HG02678 (cell line): ENCODE results near the gene CTNNBL1.

Source experiments
- ATAC-seq: cut with Tn5 transposase; IDR thresholded peaks from one replicate; pipeline ENCODE4 v1.9.1; 2021; ENCODE audit warnings: mild to moderate bottlenecking, moderate library complexity; ENCODE audit not compliant: unreplicated experiment

Gene CTNNBL1

DNA sequence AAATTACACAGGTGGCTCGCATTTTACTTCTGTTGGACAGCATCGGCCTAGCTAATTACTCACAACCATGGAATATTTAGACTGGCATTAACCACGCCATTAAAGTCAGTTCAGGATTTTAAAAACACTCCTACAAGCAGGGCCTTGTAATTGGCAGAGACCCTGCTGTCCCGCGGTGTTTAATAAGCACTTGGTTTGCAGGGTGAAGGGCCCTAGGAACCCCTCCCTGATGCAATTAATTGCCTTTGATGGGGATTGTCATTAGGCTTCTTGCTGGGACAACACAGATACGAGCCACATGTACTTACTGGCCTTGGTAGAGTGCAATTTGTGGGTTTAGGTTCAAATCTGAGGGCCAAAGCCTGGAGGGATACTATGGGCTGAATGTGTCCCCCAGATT, 201.3 kb downstream of the CTNNBL1 start:
- ATAC-seq: no peak

DNA sequence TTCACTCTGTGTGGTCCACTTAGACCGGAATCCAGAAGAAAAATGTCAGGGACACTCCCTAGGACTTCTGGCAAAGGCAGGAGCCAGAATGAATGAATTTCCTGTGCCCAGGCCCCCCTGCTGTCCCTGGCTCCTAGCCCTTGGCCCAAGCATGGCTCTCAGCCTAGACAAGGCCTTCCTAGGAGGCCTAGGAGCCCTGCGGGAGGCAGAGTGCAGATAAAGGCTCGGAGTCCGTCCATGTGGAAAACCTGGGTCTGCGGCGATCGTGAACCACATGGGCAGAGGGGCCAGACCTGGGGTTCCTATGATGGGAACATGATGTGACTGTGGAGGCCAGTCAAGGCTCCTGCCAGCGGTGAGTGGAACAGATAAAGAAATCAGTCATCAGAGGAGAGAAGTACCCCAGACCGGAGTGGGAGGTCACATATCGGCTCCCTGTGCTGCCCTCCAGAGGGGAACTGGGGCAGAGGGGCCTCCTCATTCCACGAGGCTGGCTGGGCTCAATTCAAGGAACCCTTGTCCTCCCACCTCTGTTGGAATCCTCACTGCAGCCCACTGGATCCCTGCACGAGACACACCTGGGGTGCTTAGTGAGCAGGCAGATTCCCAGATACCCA, 203.2 kb downstream of the CTNNBL1 start:
- ATAC-seq: no peak

GRCh38 chr20:37898233-37899104, 204.6 kb downstream of the CTNNBL1 start:
- ATAC-seq: no peak

DNA sequence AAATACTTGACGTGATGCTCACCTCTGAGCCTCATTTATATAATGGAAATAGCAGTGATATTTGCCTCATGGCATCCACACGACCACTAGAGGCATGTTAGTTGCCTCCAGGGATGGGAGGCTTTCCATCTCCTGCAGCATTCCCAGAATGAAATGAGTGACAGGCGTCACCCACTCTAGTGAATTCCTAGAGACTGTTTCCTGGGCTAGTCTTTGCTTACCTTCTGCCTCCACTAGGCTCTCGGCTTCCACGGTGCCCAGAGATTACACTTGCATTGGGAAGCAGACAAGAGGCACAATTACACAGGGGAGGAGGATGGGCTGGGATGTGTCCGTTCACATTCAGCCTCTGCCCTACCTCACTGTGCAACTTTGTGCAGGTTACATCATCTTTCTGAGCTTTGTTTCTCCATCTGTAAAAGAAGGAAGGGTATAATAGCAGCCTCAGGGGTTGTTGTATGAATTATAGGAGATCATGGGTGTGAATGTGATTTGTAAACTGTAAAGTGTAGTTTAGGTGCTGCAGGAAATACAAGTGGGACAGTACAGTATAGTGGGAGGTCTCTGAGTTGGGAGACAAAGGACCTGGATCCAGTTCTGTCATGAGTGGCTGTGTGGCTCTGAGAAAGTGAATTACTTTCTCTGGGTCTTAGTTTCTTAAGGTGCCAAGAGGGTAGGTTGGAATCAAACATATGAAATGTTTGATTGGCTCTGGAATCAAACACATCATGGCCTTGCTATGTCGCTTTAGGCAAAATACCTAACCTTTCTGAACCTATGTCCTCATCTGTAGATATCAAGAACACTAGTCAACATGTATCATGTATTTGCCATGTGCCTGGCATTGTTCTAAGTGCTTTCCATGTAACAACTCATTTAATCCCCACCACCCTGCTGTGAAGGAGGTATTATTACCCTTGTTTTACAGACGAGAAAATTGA, 205.5 kb downstream of the CTNNBL1 start:
- ATAC-seq: no peak

- ATAC-seq: no peak
Observed at GRCh38 chr20:37901240-37901639, 207.4 kb downstream of the CTNNBL1 start.

DNA sequence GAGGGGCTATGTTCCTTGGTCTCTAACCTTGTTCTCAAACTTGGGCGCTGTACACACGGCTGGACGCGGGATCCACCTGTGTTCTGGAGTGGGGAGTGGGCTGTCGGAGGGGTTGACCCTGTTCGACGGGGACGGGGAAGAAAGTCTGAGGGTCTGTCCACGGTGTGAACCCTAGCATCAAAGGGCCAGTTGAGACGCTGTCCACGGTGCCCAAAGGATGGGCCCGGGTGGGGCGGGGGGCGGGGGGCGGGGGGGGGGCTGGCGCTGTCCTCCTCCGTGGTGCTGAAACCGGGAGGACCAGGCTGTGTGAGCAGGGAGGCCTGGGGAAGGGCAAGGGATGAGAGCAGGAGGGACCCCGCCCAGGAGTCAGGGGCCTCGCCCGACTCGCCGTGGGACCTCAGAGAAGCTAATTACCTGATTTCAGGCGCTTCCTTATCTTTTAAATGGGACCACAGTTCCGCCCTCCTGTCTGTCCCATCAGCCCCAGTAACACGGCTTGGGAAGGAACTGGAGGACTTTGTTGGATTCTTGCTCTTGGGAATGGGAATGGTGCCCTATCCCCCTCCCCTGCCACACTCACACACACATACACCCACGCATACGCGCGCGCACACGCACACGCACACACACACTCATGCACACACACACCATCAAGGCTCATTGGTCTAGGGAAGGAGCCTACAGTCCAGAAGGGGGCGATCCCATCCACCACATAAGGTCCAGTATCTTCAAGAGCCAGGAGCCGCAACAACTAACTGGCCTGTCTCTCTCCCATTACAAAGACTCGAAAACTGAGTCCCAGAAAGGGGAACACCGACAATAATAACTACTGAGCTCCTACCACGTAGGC, 208.0 kb downstream of the CTNNBL1 start:
- ATAC-seq: no peak

- no peak for ATAC-seq
Observed at GRCh38 chr20:37902504-37903313, 208.9 kb downstream of the CTNNBL1 start, which contains the start of gene VSTM2L. Gene VSTM2L (plus strand): TSS chr20:37903127. CDS start chr20:37903351, 224 bp downstream.

DNA sequence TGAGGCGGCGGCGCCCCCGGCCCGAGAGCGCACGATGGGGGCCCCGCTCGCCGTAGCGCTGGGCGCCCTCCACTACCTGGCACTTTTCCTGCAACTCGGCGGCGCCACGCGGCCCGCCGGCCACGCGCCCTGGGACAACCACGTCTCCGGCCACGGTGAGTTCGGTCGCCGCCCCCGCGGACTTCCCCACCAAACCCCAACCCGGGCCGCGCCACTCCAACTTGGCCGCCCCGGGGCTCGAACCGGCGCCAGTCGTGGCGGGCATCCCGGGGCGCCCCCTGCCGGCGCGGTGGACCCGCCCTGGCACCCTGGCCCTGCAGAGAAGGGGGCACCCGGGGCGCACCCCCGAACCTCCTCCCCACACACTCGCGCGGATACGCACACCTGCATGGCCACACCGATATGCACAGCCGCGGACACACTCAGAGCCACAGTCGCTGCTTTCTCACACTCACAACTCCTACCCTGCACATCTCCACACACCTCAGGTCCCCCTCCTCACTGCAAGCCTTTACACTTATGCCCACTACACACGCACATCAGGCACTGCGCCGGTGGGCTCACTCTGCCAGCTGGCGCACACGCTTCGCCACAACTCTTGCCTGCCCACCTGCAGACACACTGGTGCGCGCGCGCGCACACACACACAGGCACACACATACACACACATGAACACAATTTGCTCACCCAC, 209.6 kb downstream of the CTNNBL1 start:
- no peak for ATAC-seq

- ATAC-seq: no peak
Observed at GRCh38 chr20:37904008-37904642, 210.3 kb downstream of the CTNNBL1 start.

GRCh38 chr20:37904845-37905373, 211.1 kb downstream of the CTNNBL1 start:
- no peak for ATAC-seq

DNA sequence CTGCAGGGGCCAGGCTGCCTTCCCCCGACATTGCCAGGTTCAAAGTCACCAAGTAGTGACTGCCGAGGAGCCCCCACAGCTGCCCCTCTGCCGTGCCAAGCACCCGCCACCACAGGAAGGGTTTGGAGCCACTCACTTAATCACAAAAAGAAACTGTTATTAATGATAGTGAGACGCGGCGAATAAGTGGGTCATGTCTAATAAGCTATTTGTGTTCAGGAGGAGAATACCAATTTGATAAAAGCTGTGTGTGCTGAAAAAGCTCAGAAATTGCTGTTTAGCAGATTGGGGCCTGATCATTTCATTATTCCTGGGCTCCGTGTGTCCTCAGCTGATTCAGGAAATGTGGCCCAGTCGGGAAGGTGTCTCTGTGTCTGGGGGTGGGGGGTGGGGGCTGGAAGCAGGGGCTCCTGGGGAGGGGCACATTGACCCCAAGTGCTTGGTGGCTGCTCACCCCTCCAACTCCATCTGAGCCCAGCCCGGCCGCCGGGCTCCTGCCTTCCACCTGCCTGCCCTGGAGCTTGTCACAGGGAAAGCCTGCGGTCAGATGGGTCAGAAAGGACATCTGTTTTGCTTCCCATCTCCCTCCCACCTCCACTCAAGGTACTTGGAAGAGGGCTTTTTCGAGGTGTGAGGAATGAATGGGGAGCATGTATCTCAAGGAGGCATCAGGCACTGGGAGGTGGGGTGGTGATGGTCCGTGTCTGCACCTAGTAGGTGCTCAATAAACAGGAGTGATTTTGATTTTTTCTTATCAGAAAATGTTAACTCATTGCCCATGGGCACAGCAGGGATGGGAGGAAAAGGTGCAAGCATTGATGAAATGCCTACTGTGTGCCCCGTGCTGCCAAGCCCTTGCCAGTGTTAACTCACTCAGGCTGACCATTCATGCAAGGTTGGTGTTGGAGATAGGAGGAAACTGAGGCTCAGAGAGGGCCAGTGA, 212.1 kb downstream of the CTNNBL1 start:
- no peak for ATAC-seq

DNA sequence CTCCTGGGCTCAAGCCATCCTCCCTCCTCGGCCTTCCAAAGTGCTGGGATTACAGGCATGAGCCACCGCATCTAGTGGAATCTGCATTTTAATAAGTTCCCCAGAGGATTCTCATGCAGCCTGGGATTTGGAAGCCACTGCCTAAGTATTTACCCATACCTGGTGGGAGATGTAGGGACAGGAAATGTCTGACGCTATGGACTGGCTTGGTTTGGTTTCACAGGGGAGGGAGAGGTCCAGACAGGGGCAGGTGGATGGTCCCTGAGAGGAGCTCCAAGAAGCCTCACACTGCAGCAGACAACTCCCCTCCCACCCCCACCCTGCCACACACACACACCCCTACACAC, 213.5 kb downstream of the CTNNBL1 start:
- ATAC-seq: no peak

GRCh38 chr20:37907677-37908401, 214.0 kb downstream of the CTNNBL1 start:
- ATAC-seq: no peak

DNA sequence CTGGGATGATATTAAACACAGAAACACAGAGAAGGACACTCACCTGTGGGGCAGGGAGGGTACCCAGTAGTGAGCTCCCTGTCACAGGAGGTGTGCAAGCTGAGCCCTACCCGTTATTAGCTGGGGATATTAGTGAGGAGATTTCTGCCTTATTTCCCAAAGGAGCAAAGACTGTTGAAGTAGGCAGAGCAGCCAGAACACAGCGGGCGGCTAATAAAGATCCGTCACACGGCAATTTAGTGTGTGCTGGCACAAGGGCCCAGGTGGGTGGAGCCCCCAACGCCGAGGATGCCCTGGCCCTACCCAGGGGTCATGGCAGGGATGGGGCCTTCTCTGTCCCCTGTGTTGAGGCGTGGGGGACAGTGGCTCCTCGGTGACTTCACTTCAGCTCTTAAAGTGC, 217.4 kb downstream of the CTNNBL1 start:
- ATAC-seq: no peak

- ATAC-seq: no peak
Observed at GRCh38 chr20:37911838-37912281, 218.0 kb downstream of the CTNNBL1 start.

DNA sequence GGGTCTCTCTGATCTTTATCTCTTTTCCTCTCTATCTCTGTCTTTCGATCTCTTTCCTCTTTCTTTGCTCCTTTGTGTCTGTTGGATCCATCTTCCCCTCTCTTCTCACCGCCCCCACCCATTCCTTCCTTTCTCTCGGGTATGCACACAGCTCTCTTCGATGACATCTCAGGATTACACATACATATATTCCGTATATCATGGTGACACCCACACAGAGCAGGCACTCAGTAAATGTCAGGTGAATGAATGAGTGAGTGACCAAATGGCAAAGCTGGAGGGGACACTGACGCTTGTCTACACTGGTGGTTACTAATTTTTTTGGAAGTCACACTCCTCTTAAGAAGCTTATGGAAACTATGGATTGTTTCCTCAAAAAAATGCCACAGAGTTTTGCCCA, 219.0 kb downstream of the CTNNBL1 start:
- no peak for ATAC-seq
